Lung (tissue), 12 donors: ENCODE measurements around the gene DDX56. TPM values are rescaled to one million over a fixed set of nuclear protein-coding genes. Genes with fewer than 3 reads are reported as not detected.

Source experiments
- ATAC-seq: fragments of 200-7000 bp; cut with Tn5 transposase; one replicate; pipeline ENCODE4 v1.9.1; 2020; ENCODE audit warnings: moderate number of reproducible peaks; ENCODE audit not compliant: insufficient read depth, low FRiP score
- DNase-seq, 3 donors: peaks; one replicate each; pipeline ENCODE4 v3.0.0-alpha.2; 2013 to 2017
- H3K27ac ChIP-seq, 2 donors: one replicate each; pipeline ENCODE4 v1.5.1; 2013; ENCODE audit warnings: mild to moderate bottlenecking in 2 of 2, moderate library complexity in 2 of 2, control low read depth in 1 of 2, inconsistent platforms in 1 of 2, low read depth in 1 of 2, low read length in 1 of 2
- H3K27me3 ChIP-seq, 3 donors: one replicate each; pipeline ENCODE4 v1.5.1; 2013; ENCODE audit warnings: low read length in 2 of 3; ENCODE audit not compliant: control insufficient read depth in 3 of 3, insufficient read depth in 3 of 3
- H3K36me3 ChIP-seq, 4 donors: one replicate each; pipeline ENCODE4 v1.5.1; 2013; ENCODE audit warnings: low read length in 4 of 4, mild to moderate bottlenecking in 1 of 4, moderate library complexity in 1 of 4; ENCODE audit not compliant: control insufficient read depth in 4 of 4, insufficient read depth in 4 of 4
- H3K4me1 ChIP-seq, 5 donors: one replicate each; pipeline ENCODE4 v1.5.1; 2013; ENCODE audit warnings: low read length in 5 of 5, mild to moderate bottlenecking in 2 of 5, moderate library complexity in 1 of 5; ENCODE audit not compliant: control insufficient read depth in 5 of 5, insufficient read depth in 5 of 5
- H3K4me3 ChIP-seq: one replicate; pipeline ENCODE4 v1.5.1; 2013; ENCODE audit warnings: mild to moderate bottlenecking, control low read depth, moderate library complexity
- H3K9ac ChIP-seq, 2 donors: one replicate each; pipeline ENCODE4 v1.5.1; 2013; ENCODE audit warnings: low read length in 2 of 2, control low read depth in 1 of 2; ENCODE audit not compliant: insufficient read depth in 1 of 2
- H3K9me3 ChIP-seq, 4 donors: one replicate each; pipeline ENCODE4 v1.5.1; 2013; ENCODE audit warnings: low read length in 3 of 4, mild to moderate bottlenecking in 1 of 4, moderate library complexity in 1 of 4; ENCODE audit not compliant: control insufficient read depth in 4 of 4, insufficient read depth in 3 of 4
- WGBS, 2 donors: extraction: QIAGEN DNeasy Blood & Tissue Kit; methylation state at CpG; one replicate each; pipeline ENCODE4 v1.1.7; 2013; 5-methylcytosine and 5-hydroxymethylcytosine counted together
- polyA plus RNA-seq, 2 donors: library from polyadenylated mRNA; stranded (reverse); fragments of 200-250 nt; gene quantifications; one replicate each; pipeline ENCODE4 v1.2.1, GENCODE V29; 2013
- total RNA-seq, 2 donors: library from RNA; depleted of rRNA in 1 of 2; stranded (reverse); fragments of >200 nt in 1 of 2; gene quantifications; one replicate each; pipeline ENCODE4 v1.2.1, GENCODE V29; 2014 to 2021
- TF ChIP-seq, protein P1 (sequence below): IDR thresholded peaks from 2 replicates; pipeline ENCODE4 v1.5.1; 2012; ENCODE audit warnings: mild to moderate bottlenecking; ENCODE audit errors: control extremely low read depth, extremely low read depth
- donor health status: control.
- donor health status: control.
- donor health status: Bipolar disorder and iron deficiency.
- donor health status: healthy.
- donor health status: DM: yes; HTN: yes; CAD: no.

Gene DDX56
- total and polyA plus RNA-seq, 4 donors: 45.9 to 67.5 (median 58.2) TPM

DNA sequence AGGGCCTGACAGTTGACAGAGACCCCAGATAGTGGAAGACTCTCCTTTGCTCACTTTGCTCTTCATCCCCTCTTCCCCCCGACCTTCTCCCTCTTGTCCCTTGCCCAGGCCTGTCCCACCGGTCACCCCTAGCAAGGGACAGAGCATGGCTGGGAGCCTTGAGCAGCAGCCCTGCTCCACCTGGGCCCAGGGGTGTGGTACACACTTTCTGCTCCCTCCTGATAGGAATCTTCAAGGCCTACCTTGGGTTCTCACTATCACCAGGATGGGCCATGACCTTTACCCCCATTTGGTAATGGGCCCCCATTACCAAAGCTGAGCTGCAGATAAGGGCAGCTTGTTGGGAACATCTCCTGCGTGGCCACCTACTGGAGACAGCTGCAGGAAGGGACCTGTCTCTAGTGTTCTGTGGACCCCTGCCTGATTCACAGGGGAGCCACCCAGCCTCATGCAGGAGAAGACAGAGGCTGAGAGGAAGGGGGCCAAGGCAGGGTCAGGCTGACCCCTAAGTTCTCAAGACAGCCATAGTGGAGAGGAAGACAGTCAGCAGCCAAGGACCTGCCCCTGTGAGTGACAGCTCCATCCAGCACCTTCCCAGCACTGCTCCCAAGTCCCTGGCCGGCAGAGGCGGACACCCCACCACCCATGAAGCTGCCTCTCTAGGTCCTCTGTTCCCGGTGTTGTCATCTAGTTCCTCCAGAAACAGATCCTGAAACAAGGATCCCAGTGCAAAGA is 31.7 kb downstream of the DDX56 start:
- no peak for DNase-seq
- Histone ChIP-seq H3K4me3 (no peak overlapping the region), H3K27me3 (no peaks in the 10 kb centered on the region), H3K9ac (no peak overlapping the region), H3K4me1 (no peaks in the 10 kb centered on the region), H3K9me3 (no peaks in the 10 kb centered on the region), H3K27ac (no peak overlapping the region), H3K36me3 (no peaks in the 10 kb centered on the region)
- TF ChIP-seq, protein P1, sequence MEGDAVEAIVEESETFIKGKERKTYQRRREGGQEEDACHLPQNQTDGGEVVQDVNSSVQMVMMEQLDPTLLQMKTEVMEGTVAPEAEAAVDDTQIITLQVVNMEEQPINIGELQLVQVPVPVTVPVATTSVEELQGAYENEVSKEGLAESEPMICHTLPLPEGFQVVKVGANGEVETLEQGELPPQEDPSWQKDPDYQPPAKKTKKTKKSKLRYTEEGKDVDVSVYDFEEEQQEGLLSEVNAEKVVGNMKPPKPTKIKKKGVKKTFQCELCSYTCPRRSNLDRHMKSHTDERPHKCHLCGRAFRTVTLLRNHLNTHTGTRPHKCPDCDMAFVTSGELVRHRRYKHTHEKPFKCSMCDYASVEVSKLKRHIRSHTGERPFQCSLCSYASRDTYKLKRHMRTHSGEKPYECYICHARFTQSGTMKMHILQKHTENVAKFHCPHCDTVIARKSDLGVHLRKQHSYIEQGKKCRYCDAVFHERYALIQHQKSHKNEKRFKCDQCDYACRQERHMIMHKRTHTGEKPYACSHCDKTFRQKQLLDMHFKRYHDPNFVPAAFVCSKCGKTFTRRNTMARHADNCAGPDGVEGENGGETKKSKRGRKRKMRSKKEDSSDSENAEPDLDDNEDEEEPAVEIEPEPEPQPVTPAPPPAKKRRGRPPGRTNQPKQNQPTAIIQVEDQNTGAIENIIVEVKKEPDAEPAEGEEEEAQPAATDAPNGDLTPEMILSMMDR: no peak
- 91 to 94% methylated on average over 6 of the region's 6 CpGs for WGBS, 2 donors
- no peak for ATAC-seq

DNA sequence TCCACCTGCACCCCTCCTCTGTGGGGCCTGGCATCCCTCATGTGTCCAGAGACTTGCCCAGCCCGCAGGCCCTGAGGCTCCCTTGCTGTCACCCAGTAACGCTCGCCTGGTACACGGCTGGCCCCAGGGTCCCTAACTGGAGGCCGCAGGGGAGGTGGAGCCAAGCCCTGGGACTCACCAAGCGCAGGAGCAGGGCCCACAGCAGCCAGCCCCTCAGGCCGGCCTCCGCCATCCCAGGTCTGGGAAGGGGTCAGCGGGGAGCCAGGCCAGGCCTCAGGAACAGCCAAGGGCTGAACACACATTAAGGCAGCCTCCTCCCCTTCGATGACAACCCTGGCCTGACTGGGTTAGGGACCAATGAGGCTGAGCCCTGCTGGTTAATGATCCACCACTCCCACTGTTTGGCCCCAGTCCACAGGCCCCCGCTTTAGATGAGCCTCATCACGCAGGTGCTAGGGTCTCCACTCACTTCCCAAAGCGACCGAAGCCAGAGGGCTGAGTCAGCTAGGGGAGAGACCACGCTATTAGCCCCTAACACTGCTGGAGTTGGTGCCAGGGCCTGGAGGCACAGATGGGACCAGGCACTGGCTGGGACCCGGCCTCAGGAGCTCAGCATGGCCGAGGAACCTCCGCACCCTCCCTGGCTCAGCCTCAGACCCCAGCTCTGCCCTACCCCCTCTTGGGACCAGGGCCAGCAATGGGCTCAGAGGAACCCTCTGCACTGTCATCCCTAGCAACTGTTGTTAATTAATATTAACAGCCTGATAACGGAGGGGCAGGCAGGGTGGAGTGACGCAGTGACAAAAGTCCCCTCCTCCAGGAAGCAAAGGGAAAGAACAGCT is 32.5 kb downstream of the DDX56 start, which contains the start of gene NPC1L1:
NPC1L1 (minus strand) TSS at position 303 of the 842 bp plus-strand sequence; CDS start at position 232, 71 bp downstream.
- Histone ChIP-seq H3K4me1 (no peaks in the 10 kb centered on the region), H3K4me3 (no peak within 1 kb of the TSS), H3K9me3 (no peaks in the 10 kb centered on the region), H3K36me3 (no peaks in the 10 kb centered on the region), H3K9ac (no peak within 1 kb of the TSS), H3K27ac (no peak within 1 kb of the TSS), H3K27me3 (no peaks in the 10 kb centered on the region)
- DNase-seq: no peak
- no peak for ATAC-seq
- WGBS, 2 donors: 84 to 91% methylated on average over 20 of the region's 20 CpGs
- TF ChIP-seq, protein P1: no peak

DNA sequence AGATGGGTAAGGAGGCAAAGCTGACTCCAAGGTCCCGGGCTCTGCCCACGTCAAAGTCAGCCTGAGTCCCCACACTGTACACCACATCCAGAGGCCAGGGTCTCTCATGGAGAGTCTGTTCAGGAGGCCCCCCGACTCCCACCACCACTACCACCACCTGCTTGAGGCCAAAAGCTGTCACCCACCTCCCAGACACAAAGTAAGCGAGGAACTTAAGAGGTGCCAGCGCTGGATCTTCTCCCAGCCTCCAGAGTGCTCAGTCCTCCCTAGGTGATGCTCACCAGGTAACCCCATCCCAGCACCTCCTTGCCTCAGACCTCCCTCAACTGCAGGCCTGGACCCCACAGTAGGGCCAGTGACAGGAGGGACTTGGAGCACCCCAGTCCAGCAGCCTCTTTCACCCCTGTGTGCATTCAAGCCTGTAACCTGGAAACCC is 33.1 kb downstream of the DDX56 start:
- Histone ChIP-seq H3K27me3 (no peaks in the 10 kb centered on the region), H3K4me3 (no peak overlapping the region), H3K9ac (no peak overlapping the region), H3K36me3 (no peaks in the 10 kb centered on the region), H3K27ac (no peak overlapping the region), H3K4me1 (no peaks in the 10 kb centered on the region), H3K9me3 (no peaks in the 10 kb centered on the region)
- WGBS, 2 donors: 83 to 93% methylated on average over 5 of the region's 5 CpGs
- ATAC-seq (no peak), DNase-seq (no peak)
- TF ChIP-seq, protein P1: no peak
